HepG2 (cell line): Measurements from ENCODE around the gene NPPC. TPM values are rescaled to one million over a fixed set of nuclear protein-coding genes. Genes with fewer than 3 reads are reported as not detected.
A peak's percentile ranks its signal among the peaks of the same experiment; 100 is the strongest.

Source experiments
- DNMT3B ChIP-seq: conservative IDR thresholded peaks from 2 replicates; pipeline ENCODE4 v1.6.1; 2016; ENCODE audit warnings: missing biosample characterization, control low read depth
- EP300 ChIP-seq, 3 experiments: sonication (generic) in 1 of 3; formaldehyde crosslinking in 1 of 3; IDR thresholded peaks; 2 replicates each; pipeline versions ENCODE4 v1.5.1 to v1.6.1; 2011 to 2020; ENCODE audit warnings: low read depth in 2 of 3, low read length in 2 of 3, borderline replicate concordance in 1 of 3, improper control_type of control experiment in 1 of 3, mild to moderate bottlenecking in 1 of 3, missing genetic modification reagents in 1 of 3, moderate library complexity in 1 of 3
- FOXK2 ChIP-seq: fragments of 450-650 bp; IDR thresholded peaks from 2 replicates; pipeline ENCODE4 v1.6.1; 2016
- GFI1 ChIP-seq: sonication (generic); formaldehyde crosslinking; IDR thresholded peaks from 2 replicates; pipeline ENCODE4 v1.5.0; 2020; ENCODE audit warnings: missing genetic modification reagents, mild to moderate bottlenecking, borderline replicate concordance
- HMGXB4 ChIP-seq, 2 experiments: sonication (generic) in 1 of 2; formaldehyde crosslinking in 1 of 2; IDR thresholded peaks; 2 replicates each; pipeline versions ENCODE4 v1.4.0 to v1.6.1; 2018 to 2020; ENCODE audit warnings: missing genetic modification reagents in 2 of 2, borderline replicate concordance in 1 of 2, low read depth in 1 of 2, mild to moderate bottlenecking in 1 of 2, missing biosample characterization in 1 of 2
- ISX ChIP-seq: sonication (generic); formaldehyde crosslinking; conservative IDR thresholded peaks from 2 replicates; pipeline ENCODE4 v1.5.0; 2020; ENCODE audit warnings: missing genetic modification reagents
- KMT2A ChIP-seq: sonication (generic); formaldehyde crosslinking; IDR thresholded peaks from 2 replicates; pipeline ENCODE4 v1.4.0; 2020; ENCODE audit warnings: missing genetic modification reagents
- LCORL ChIP-seq, 2 experiments: fragments of 450-650 bp in 1 of 2; sonication (generic) in 1 of 2; formaldehyde crosslinking in 1 of 2; IDR thresholded peaks; 2 replicates each; pipeline versions ENCODE4 v1.5.0 to v1.6.1; 2017 to 2020; ENCODE audit warnings: antibody characterized with exemption in 1 of 2, missing genetic modification reagents in 1 of 2
- THAP7 ChIP-seq: sonication (generic); formaldehyde crosslinking; IDR thresholded peaks from 2 replicates; pipeline ENCODE4 v1.8.1; 2023; ENCODE audit warnings: mild to moderate bottlenecking, missing genetic modification reagents
- THAP9 ChIP-seq: sonication (generic); formaldehyde crosslinking; IDR thresholded peaks from 2 replicates; pipeline ENCODE4; 2020; ENCODE audit warnings: missing genetic modification reagents, mild to moderate bottlenecking, borderline replicate concordance
- U2AF1 ChIP-seq: fragments of 200-400 bp; formaldehyde crosslinking; optimal IDR thresholded peaks from 2 replicates; pipeline ENCODE3; 2017; ENCODE audit warnings: mild to moderate bottlenecking, low read depth, low read length
- ZFP36 ChIP-seq: fragments of 150-350 bp; IDR thresholded peaks from 2 replicates; pipeline ENCODE4 v1.6.1; 2018; ENCODE audit warnings: borderline replicate concordance, low read length, low read depth; ENCODE audit not compliant: partially characterized antibody
- ZGPAT ChIP-seq: IDR thresholded peaks from 2 replicates; pipeline ENCODE4 v1.6.1; 2016; ENCODE audit warnings: mild to moderate bottlenecking
- ZNF138 ChIP-seq: sonication (generic); formaldehyde crosslinking; IDR thresholded peaks from 2 replicates; pipeline ENCODE4 v1.5.0; 2020; ENCODE audit warnings: mild to moderate bottlenecking, low read depth, missing genetic modification reagents
- ZNF20 ChIP-seq: sonication (generic); formaldehyde crosslinking; IDR thresholded peaks from 2 replicates; pipeline ENCODE4 v1.4.0; 2020; ENCODE audit warnings: mild to moderate bottlenecking, moderate library complexity, missing genetic modification reagents
- ZNF264 ChIP-seq: sonication (generic); formaldehyde crosslinking; IDR thresholded peaks from 2 replicates; pipeline ENCODE4 v1.4.0; 2020; ENCODE audit warnings: missing genetic modification reagents
- ZNF556 ChIP-seq: sonication (generic); formaldehyde crosslinking; IDR thresholded peaks from 2 replicates; pipeline ENCODE4 v1.4.0; 2020; ENCODE audit warnings: mild to moderate bottlenecking, missing genetic modification reagents, borderline replicate concordance
- ZNF572 ChIP-seq: sonication (generic); formaldehyde crosslinking; IDR thresholded peaks from 2 replicates; pipeline ENCODE4 v1.5.1; 2020; ENCODE audit warnings: mild to moderate bottlenecking, missing genetic modification reagents
- ZNF607 ChIP-seq: sonication (generic); formaldehyde crosslinking; IDR thresholded peaks from 2 replicates; pipeline ENCODE4 v1.5.1; 2020; ENCODE audit warnings: missing genetic modification reagents, mild to moderate bottlenecking, borderline replicate concordance
- ZNF782 ChIP-seq: sonication (generic); formaldehyde crosslinking; IDR thresholded peaks from 2 replicates; pipeline ENCODE4 v1.4.0; 2020; ENCODE audit warnings: missing genetic modification reagents, mild to moderate bottlenecking, borderline replicate concordance
- polyA plus RNA-seq, 8 experiments: library from polyadenylated mRNA; depleted of rRNA in 3 of 8; stranded (reverse) in 7 of 8; unstranded in 1 of 8; fragments of >200 nt; fragmentation: Illumina TruSeq in 4 of 8; extraction: Trizol in 4 of 8; gene quantifications; 2 replicates each; pipeline versions ENCODE4 v1.2.1 to v1.2.3, GENCODE V29; 2011 to 2016; ENCODE audit warnings: low read depth in 4 of 8, missing spikeins in 1 of 8, mixed read lengths in 1 of 8; ENCODE audit not compliant: insufficient read depth in 1 of 8
- total RNA-seq, 5 experiments: library from RNA; depleted of rRNA; stranded (reverse); fragments of >200 nt; fragmentation: Illumina TruSeq; extraction: Trizol; gene quantifications; 2 replicates each; pipeline ENCODE4 v1.2.3, GENCODE V29; 2016; ENCODE audit warnings: low read depth in 1 of 5

NPPC gene
- total and polyA plus RNA-seq, 2 of the 13 experiments (the other 11 are each of a cell fraction or from before 2014, with no cell fraction given), result 0.11 TPM; not detected in 1

GRCh38 chr2:231961349-231962166 lies 35.4 kb upstream of the NPPC start, which contains the start of gene DIS3L2 (continued):
- 0 out of 2 replicates have a peak, but pooled peaks have one; percentile 33 for TF ChIP-seq ZNF138
- no peak for TF ChIP-seq FOXK2
- TF ChIP-seq ZNF572, result no peak
- TF ChIP-seq ZNF782 (CRISPR knock-in tag), result peak; percentile 98; the same call in 1 of the 2 replicates
- TF ChIP-seq ZNF20 (CRISPR knock-in tag), result peak; percentile 78
- TF ChIP-seq HMGXB4 (CRISPR knock-in tag; IDR thresholded peaks at IDR 0.05; ENCODE audit: borderline replicate concordance in 1 of 2, low read depth in 1 of 2), result peak; percentile 96 to 97
- peak; percentile 91; the same call in 1 of the 2 replicates for TF ChIP-seq ZGPAT (CRISPR knock-in tag)
- TF ChIP-seq ZNF607, result peak; percentile 97
- no peak for TF ChIP-seq ZFP36
- TF ChIP-seq U2AF1, result no peak
- TF ChIP-seq DNMT3B (CRISPR knock-in tag), result no peak; the same call in 1 of the 2 replicates
- peak; percentile 100 for TF ChIP-seq KMT2A (CRISPR knock-in tag)
- peak; percentile 85 for TF ChIP-seq GFI1
- peak; percentile 89; the same call in 1 of the 2 replicates for TF ChIP-seq ZNF264 (CRISPR knock-in tag)
- TF ChIP-seq EP300 (IDR thresholded peaks at IDR 0.05; ENCODE audit: low read depth in 2 of 2, low read length in 2 of 2), result no peak
- TF ChIP-seq EP300 (CRISPR knock-in tag; IDR thresholded peaks at IDR 0.05; ENCODE audit: borderline replicate concordance), result peak; percentile 22; the same call in 1 of the 2 replicates
- peak; percentile 97 for TF ChIP-seq ZNF556
- TF ChIP-seq LCORL (IDR thresholded peaks at IDR 0.05), result no peak
- peak; percentile 92 for TF ChIP-seq LCORL (CRISPR knock-in tag; IDR thresholded peaks at IDR 0.05)
- TF ChIP-seq THAP7, result no peak; the same call in 1 of the 2 replicates
- peak; percentile 92 for TF ChIP-seq THAP9 (CRISPR knock-in tag)
- peak; percentile 64; the same call in 1 of the 2 replicates for TF ChIP-seq ISX (CRISPR knock-in tag)
